H1 (cell line): ENCODE data around the gene GFPT1. TPM values are rescaled to one million over a fixed set of nuclear protein-coding genes. Genes with fewer than 3 reads are reported as not detected.

Source experiments
- CREB1 ChIP-seq: IDR thresholded peaks from 2 replicates; pipeline ENCODE4 v1.6.1; 2012; ENCODE audit warnings: inconsistent platforms
- CTCF ChIP-seq, 3 experiments: IDR thresholded peaks; 1 replicate in 2 of 3; 2 replicates in 1 of 3; pipeline versions ENCODE4 v1.5.1 to v1.6.1; 2011; ENCODE audit warnings: low read length in 3 of 3, mild to moderate bottlenecking in 3 of 3, inconsistent platforms in 2 of 3, low read depth in 1 of 3, moderate library complexity in 1 of 3; ENCODE audit not compliant: insufficient read depth in 1 of 3; ENCODE audit errors: control extremely low read depth in 1 of 3
- GTF2F1 ChIP-seq: IDR thresholded peaks from 2 replicates; pipeline ENCODE4 v1.6.1; 2012; ENCODE audit warnings: low read depth, low read length, improper control_type of control experiment, borderline replicate concordance
- HDAC2 ChIP-seq, 2 experiments: fragments of 300-600 bp in 1 of 2; sonication (generic) in 1 of 2; IDR thresholded peaks; 2 replicates each; pipeline ENCODE4 v1.6.1; 2011 to 2012; ENCODE audit warnings: low read depth in 2 of 2, low read length in 2 of 2, mild to moderate bottlenecking in 2 of 2, moderate library complexity in 2 of 2, borderline replicate concordance in 1 of 2, inconsistent platforms in 1 of 2
- JUN ChIP-seq: IDR thresholded peaks from 2 replicates; pipeline ENCODE4 v1.6.1; 2011; ENCODE audit warnings: low read depth, mild to moderate bottlenecking, improper control_type of control experiment, low read length
- KDM1A ChIP-seq: fragments of 200-600, 300-600 bp; sonication (generic); IDR thresholded peaks from 2 replicates; pipeline ENCODE4 v1.7.1; 2016; ENCODE audit warnings: mild to moderate bottlenecking, low read length, borderline replicate concordance
- KDM5A ChIP-seq: fragments of 200-600 bp; IDR thresholded peaks from 2 replicates; pipeline ENCODE4 v1.7.1; 2012; ENCODE audit warnings: mild to moderate bottlenecking, low read length, inconsistent platforms, mixed read lengths
- NANOG ChIP-seq: IDR thresholded peaks from 2 replicates; pipeline ENCODE4 v1.6.1; 2011; ENCODE audit warnings: low read length, low read depth, mild to moderate bottlenecking, inconsistent platforms; ENCODE audit not compliant: insufficient read depth, poor library complexity, severe bottlenecking
- SAP30 ChIP-seq: fragments of 300-600 bp; sonication (generic); IDR thresholded peaks from 2 replicates; pipeline ENCODE4 v1.7.1; 2012; ENCODE audit warnings: low read length, moderate library complexity, mild to moderate bottlenecking, inconsistent platforms; ENCODE audit not compliant: insufficient read depth, insufficient replicate concordance
- SIN3A ChIP-seq, 2 experiments: IDR thresholded peaks in 1 of 2; conservative IDR thresholded peaks in 1 of 2; 2 replicates each; pipeline ENCODE4 v1.6.1; 2011 to 2012; ENCODE audit warnings: low read length in 2 of 2, improper control_type of control experiment in 1 of 2, low read depth in 1 of 2, mild to moderate bottlenecking in 1 of 2
- SIRT6 ChIP-seq: IDR thresholded peaks from one replicate; pipeline ENCODE4 v1.7.1; 2012; ENCODE audit warnings: low read length, inconsistent platforms
- SIX5 ChIP-seq: IDR thresholded peaks from 2 replicates; pipeline ENCODE4 v1.6.1; 2011; ENCODE audit warnings: mild to moderate bottlenecking, low read depth, low read length
- SP1 ChIP-seq: IDR thresholded peaks from 2 replicates; pipeline ENCODE4 v1.6.1; 2011; ENCODE audit warnings: low read depth, low read length
- polyA plus RNA-seq, 7 experiments: library from polyadenylated mRNA; depleted of rRNA in 3 of 7; stranded (reverse) in 5 of 7; unstranded in 2 of 7; fragments of >200 nt in 5 of 7; fragments of 200-250 nt in 2 of 7; gene quantifications; 1 replicate in 5 of 7; 2 replicates in 1 of 7; 4 replicates in 1 of 7; pipeline versions ENCODE4 v1.2.1 to v1.2.3, GENCODE V29; 2011 to 2013; ENCODE audit warnings: missing spikeins in 2 of 7, mixed read lengths in 2 of 7
- total RNA-seq: library from RNA; stranded (reverse); fragmentation: NEBNext Ultra II Directional; extraction: Animal tissue kit (Norgen Biotek cat#: 25700); gene quantifications from 2 replicates; pipeline ENCODE4 v1.2.1, GENCODE V29; 2021

Gene GFPT1
- total and polyA plus RNA-seq, 2 of the 8 experiments (the other 6 are each of a cell fraction or from before 2014, with no cell fraction given): 13.3 to 76.2 TPM

GRCh38 chr2:69386789-69387734 lies at the start of gene GFPT1 (continued):
- no peak for TF ChIP-seq NANOG
- no peak for TF ChIP-seq SIN3A (conservative IDR thresholded peaks at IDR 0.05 in 1 of 2, IDR thresholded peaks at IDR 0.05 in 1 of 2; ENCODE audit: low read depth in 1 of 2, low read length in 2 of 2)
- no peak for TF ChIP-seq GTF2F1
- no peak for TF ChIP-seq SAP30
- peak; percentile 45 to 81; a peak in 2 of 4 replicates for TF ChIP-seq HDAC2 (IDR thresholded peaks at IDR 0.05; ENCODE audit: borderline replicate concordance in 1 of 2, low read depth in 2 of 2, low read length in 2 of 2)
- no peak for TF ChIP-seq SIRT6
- no peak for TF ChIP-seq CREB1
- TF ChIP-seq KDM5A: no peak
- TF ChIP-seq SP1: peak; percentile 72; the same call in 1 of the 2 replicates
- TF ChIP-seq KDM1A: no peak
- no peak for TF ChIP-seq CTCF (IDR thresholded peaks at IDR 0.05; ENCODE audit: control extremely low read depth in 1 of 3, insufficient read depth in 1 of 3, low read depth in 1 of 3, low read length in 3 of 3)
- TF ChIP-seq JUN: no peak
- TF ChIP-seq SIX5: no peak
